Vagina (tissue), 2 donors: Measurements from ENCODE around the gene NDOR1.

Experiments
- POLR2A ChIP-seq, 2 donors: fragments of 450-650 bp; IDR thresholded peaks; one replicate each; pipeline ENCODE4 v1.6.1; 2017; ENCODE audit warnings: antibody characterized with exemption in 2 of 2, mild to moderate bottlenecking in 2 of 2, moderate library complexity in 2 of 2
- POLR2AphosphoS5 ChIP-seq, 2 donors: sonication (generic); formaldehyde crosslinking; IDR thresholded peaks; one replicate each; pipeline ENCODE4 v1.9.0; 2017; ENCODE audit warnings: antibody characterized with exemption in 2 of 2, mild to moderate bottlenecking in 2 of 2, low read depth in 1 of 2; ENCODE audit not compliant: insufficient read depth in 1 of 2
- TF ChIP-seq, protein P1 (sequence below), 3 experiments: fragments of 450-650 bp in 2 of 3; fragments of 200-600 bp in 1 of 3; sonication (generic) in 1 of 3; IDR thresholded peaks; one replicate each; pipeline ENCODE4 v1.5.1; 2017 to 2019; ENCODE audit warnings: antibody characterized with exemption in 3 of 3, mild to moderate bottlenecking in 2 of 3, moderate library complexity in 2 of 3

DNA sequence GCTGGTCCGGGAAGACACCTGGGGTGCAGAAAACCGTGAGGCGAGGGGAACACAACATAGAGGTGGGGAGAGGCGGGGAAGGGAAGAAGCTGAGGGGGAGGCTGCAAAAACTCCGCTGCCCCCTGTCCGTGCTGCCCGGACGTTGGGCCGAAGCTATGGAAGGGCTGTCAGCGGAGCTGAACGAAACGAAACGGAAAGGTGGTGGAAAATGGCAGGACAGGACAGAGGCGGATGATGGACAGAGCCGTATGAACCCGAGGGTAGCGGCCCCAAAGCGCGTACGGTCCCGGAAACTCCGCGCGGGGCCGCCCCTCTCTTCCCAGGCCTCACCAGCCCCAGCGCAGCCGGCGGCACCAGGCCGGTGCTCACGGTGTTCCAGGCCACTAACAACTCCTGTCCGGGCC lies 17.4 kb upstream of the NDOR1 start:
- TF ChIP-seq POLR2AphosphoS5 (IDR thresholded peaks at IDR 0.05; ENCODE audit: insufficient read depth in 1 of 2, low read depth in 1 of 2) (no peak), POLR2A (IDR thresholded peaks at IDR 0.05) (no peak)
- TF ChIP-seq, protein P1, sequence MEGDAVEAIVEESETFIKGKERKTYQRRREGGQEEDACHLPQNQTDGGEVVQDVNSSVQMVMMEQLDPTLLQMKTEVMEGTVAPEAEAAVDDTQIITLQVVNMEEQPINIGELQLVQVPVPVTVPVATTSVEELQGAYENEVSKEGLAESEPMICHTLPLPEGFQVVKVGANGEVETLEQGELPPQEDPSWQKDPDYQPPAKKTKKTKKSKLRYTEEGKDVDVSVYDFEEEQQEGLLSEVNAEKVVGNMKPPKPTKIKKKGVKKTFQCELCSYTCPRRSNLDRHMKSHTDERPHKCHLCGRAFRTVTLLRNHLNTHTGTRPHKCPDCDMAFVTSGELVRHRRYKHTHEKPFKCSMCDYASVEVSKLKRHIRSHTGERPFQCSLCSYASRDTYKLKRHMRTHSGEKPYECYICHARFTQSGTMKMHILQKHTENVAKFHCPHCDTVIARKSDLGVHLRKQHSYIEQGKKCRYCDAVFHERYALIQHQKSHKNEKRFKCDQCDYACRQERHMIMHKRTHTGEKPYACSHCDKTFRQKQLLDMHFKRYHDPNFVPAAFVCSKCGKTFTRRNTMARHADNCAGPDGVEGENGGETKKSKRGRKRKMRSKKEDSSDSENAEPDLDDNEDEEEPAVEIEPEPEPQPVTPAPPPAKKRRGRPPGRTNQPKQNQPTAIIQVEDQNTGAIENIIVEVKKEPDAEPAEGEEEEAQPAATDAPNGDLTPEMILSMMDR (IDR thresholded peaks at IDR 0.05): no peak
